ENCODE data around the gene EXO1.

DNA sequence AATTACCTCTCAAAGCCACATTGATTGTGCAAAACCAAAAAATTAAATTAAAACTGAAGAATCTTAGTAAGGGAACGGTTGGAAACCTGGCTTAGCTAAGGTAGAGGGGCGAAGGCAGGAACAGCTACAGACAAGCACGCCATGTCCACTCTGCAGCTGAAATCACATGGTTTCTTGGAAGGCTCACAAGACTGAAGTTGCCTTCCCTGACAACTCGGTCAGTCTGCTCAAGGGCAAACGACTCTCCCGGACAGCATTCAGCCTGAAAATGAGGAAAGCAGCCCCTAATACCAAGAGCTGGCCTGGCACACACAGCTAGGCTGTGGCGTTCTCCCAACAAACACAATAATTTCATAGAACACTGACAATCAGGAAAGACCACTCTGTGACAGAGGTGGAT lies 86.9 kb downstream of the EXO1 start:
- TF ChIP-seq NFIC (IDR thresholded peaks at IDR 0.05) = no peak
- no peak for TF ChIP-seq CEBPB (IDR thresholded peaks at IDR 0.05)

Data from Ishikawa (cell line).